ENCODE measurements around the gene ARHGEF28.

GRCh38 chr5:73858054-73858453 lies 232.1 kb downstream of the ARHGEF28 start:
- TF ChIP-seq CTCF (IDR thresholded peaks at IDR 0.05; ENCODE audit: insufficient read depth, low read length) (no peak), SPI1 (IDR thresholded peaks at IDR 0.05; ENCODE audit: borderline replicate concordance, low read depth) (no peak), POLR2AphosphoS5 (IDR thresholded peaks at IDR 0.05; ENCODE audit: low read depth) (no peak), REST (IDR thresholded peaks at IDR 0.05; ENCODE audit: insufficient replicate concordance, low read depth) (no peak)

All from HL-60 (cell line).